A673 (cell line): ENCODE results near the gene C3orf33. TPM values are rescaled to one million over a fixed set of nuclear protein-coding genes. Genes with fewer than 3 reads are reported as not detected.
A peak's percentile ranks its signal among the peaks of the same experiment; 100 is the strongest.

ENCODE experiments used
- BruUV-seq: library from RNA; stranded (reverse); fragments of 400-500 nt; replicated peaks from 2 replicates; lab custom pipeline; 2021; lab: Mats Ljungman, UMichigan
- CTCF ChIA-PET: fragments of 300-600 bp; sonication (Branson Sonifier 250); formaldehyde crosslinking; loops from one replicate; lab custom pipeline; 2022; ENCODE audit warnings: antibody characterized with exemption; lab: Charles Lee
- POLR2A ChIA-PET: fragments of 300-600 bp; sonication (Branson Sonifier 250); formaldehyde crosslinking; loops from one replicate; lab custom pipeline; 2022; ENCODE audit warnings: antibody characterized with exemption; ENCODE audit not compliant: low non-redundant PET; lab: Charles Lee
- DNase-seq: peaks from one replicate; pipeline ENCODE4 v3.0.0-alpha.2; 2015; ENCODE audit warnings: low spot score
- H3K27ac ChIP-seq: fragments of 200-600 bp; sonication (generic); 2 replicates; pipeline ENCODE4 v1.5.1; 2016; ENCODE audit warnings: mixed run types, low read depth, mild to moderate bottlenecking, mixed read lengths, antibody characterized with exemption, low read length; ENCODE audit not compliant: poor library complexity, severe bottlenecking
- H3K27me3 ChIP-seq: fragments of 200-600 bp; sonication (generic); replicated peaks from 2 replicates; pipeline ENCODE4 v1.6.1; 2017; ENCODE audit warnings: mixed run types, low read depth, mild to moderate bottlenecking, mixed read lengths, antibody characterized with exemption, low read length; ENCODE audit not compliant: insufficient read depth, poor library complexity
- H3K36me3 ChIP-seq: fragments of 200-600 bp; sonication (generic); 2 replicates; pipeline ENCODE4 v1.6.1; 2016; ENCODE audit warnings: mixed run types, mild to moderate bottlenecking, mixed read lengths, antibody characterized with exemption, low read length; ENCODE audit not compliant: insufficient read depth, poor library complexity, severe bottlenecking
- H3K4me1 ChIP-seq: fragments of 200-600 bp; sonication (generic); 2 replicates; pipeline ENCODE4 v1.6.1; 2017; ENCODE audit warnings: mixed run types, mild to moderate bottlenecking, mixed read lengths, antibody characterized with exemption, low read length; ENCODE audit not compliant: insufficient read depth, poor library complexity, severe bottlenecking
- H3K4me3 ChIP-seq: fragments of 200-600 bp; sonication (generic); 2 replicates; pipeline ENCODE4 v1.5.1; 2016; ENCODE audit warnings: low read depth, mixed run types, mild to moderate bottlenecking, mixed read lengths, low read length; ENCODE audit not compliant: poor library complexity, severe bottlenecking
- H3K9me3 ChIP-seq: fragments of 200-600 bp; sonication (generic); 2 replicates; pipeline ENCODE4 v1.6.1; 2016; ENCODE audit warnings: mixed run types, low read depth, mild to moderate bottlenecking, mixed read lengths, antibody characterized with exemption, low read length; ENCODE audit not compliant: poor library complexity, severe bottlenecking
- EZH2 ChIP-seq: fragments of 200-600 bp; sonication (generic); IDR thresholded peaks from 2 replicates; pipeline ENCODE4 v1.6.1; 2017; ENCODE audit warnings: borderline replicate concordance, low read depth, mild to moderate bottlenecking, mixed read lengths, antibody characterized with exemption, low read length; ENCODE audit not compliant: poor library complexity, severe bottlenecking
- intact Hi-C: fragments of 100-400 bp; cut with micrococcal nuclease; formaldehyde crosslinking; loops from one replicate; pipeline ENCODE4 v1.10.0; 2022; ENCODE audit not compliant: unreplicated experiment
- total RNA-seq: library from RNA; stranded (reverse); gene quantifications from 2 replicates; pipeline ENCODE4 v1.2.3, GENCODE V29; 2021
- TF ChIP-seq, protein P1 (sequence below): fragments of 300-800, 200-600 bp; sonication (generic); conservative IDR thresholded peaks from 2 replicates; pipeline ENCODE4 v1.5.1; 2017; ENCODE audit warnings: low read depth, mild to moderate bottlenecking, antibody characterized with exemption, low read length, moderate library complexity, mixed read lengths

C3orf33 gene
- total RNA-seq, 1 experiment from 2014 or later: 2.9 TPM

DNA sequence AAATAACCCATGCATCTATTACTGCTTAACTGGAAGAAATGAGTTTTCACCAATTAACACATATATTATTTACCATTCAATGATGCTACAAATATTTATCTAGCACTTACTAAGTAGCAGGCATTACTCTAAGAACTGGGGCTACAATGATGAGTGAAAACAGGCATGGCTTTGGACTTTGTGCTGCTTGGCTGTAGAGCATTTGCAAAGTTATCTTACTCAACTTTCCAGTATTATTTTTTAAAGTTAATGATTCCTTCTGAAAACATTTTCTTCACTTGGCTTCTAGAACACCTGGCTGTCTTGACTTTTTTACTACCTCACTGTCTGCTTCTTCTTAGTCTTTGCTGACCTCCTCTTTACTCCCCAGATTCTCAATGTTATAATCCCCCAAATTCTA, 1.8 kb downstream of the C3orf33 start:
- ChIA-PET POLR2A (no interaction called here), CTCF (no interaction called here)
- H3K27ac ChIP-seq: no peak overlapping the region
- no TSS peak for BruUV-seq
- no peak for DNase-seq
- intact Hi-C loops: no loop called here
- H3K36me3 ChIP-seq: no peaks in the 10 kb centered on the region
- H3K27me3 ChIP-seq: no peaks in the 10 kb centered on the region
- H3K4me1 ChIP-seq: peaks cover 5% of the 10 kb centered on the region
- no peak for TF ChIP-seq EZH2
- TF ChIP-seq, protein P1, sequence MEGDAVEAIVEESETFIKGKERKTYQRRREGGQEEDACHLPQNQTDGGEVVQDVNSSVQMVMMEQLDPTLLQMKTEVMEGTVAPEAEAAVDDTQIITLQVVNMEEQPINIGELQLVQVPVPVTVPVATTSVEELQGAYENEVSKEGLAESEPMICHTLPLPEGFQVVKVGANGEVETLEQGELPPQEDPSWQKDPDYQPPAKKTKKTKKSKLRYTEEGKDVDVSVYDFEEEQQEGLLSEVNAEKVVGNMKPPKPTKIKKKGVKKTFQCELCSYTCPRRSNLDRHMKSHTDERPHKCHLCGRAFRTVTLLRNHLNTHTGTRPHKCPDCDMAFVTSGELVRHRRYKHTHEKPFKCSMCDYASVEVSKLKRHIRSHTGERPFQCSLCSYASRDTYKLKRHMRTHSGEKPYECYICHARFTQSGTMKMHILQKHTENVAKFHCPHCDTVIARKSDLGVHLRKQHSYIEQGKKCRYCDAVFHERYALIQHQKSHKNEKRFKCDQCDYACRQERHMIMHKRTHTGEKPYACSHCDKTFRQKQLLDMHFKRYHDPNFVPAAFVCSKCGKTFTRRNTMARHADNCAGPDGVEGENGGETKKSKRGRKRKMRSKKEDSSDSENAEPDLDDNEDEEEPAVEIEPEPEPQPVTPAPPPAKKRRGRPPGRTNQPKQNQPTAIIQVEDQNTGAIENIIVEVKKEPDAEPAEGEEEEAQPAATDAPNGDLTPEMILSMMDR: no peak
- H3K4me3 ChIP-seq: no peak overlapping the region
- no peaks in the 10 kb centered on the region for H3K9me3 ChIP-seq

GRCh38 chr3:155792532-155792931, 13.5 kb downstream of the C3orf33 start:
- H3K27me3 ChIP-seq: no peaks in the 10 kb centered on the region
- CTCF ChIA-PET: no interaction called here
- H3K27ac ChIP-seq: no peak overlapping the region
- TF ChIP-seq, protein P1: no peak
- no peak for TF ChIP-seq EZH2
- BruUV-seq: no TSS peak
- H3K4me3 ChIP-seq: no peak overlapping the region
- peaks cover 4% of the 10 kb centered on the region for H3K36me3 ChIP-seq
- intact Hi-C loops: no loop called here
- POLR2A ChIA-PET: no interaction called here
- no peak for DNase-seq
- H3K4me1 ChIP-seq: no peaks in the 10 kb centered on the region
- H3K9me3 ChIP-seq: no peaks in the 10 kb centered on the region

- intact Hi-C loops: no loop called here
- POLR2A ChIA-PET: no interaction called here
- CTCF ChIA-PET: no interaction called here
- H3K36me3 ChIP-seq: peaks cover 4% of the 10 kb centered on the region
- no peaks in the 10 kb centered on the region for H3K9me3 ChIP-seq
- peak; percentile 10 for DNase-seq
- TF ChIP-seq, protein P1: no peak
- H3K27ac ChIP-seq: no peak overlapping the region
- no peaks in the 10 kb centered on the region for H3K4me1 ChIP-seq
- H3K4me3 ChIP-seq: no peak overlapping the region
- H3K27me3 ChIP-seq: no peaks in the 10 kb centered on the region
- no TSS peak for BruUV-seq
Observed at GRCh38 chr3:155791190-155791589, 14.9 kb downstream of the C3orf33 start.
